BJ (cell line): Measurements from ENCODE around the gene FNDC3B. TPM values are rescaled to one million over a fixed set of nuclear protein-coding genes. Genes with fewer than 3 reads are reported as not detected.

ENCODE experiments used
- CTCF ChIA-PET: fragments of 350-600 bp; formaldehyde crosslinking; extraction: SDS; loops from one replicate; lab custom pipeline; 2021; ENCODE audit warnings: antibody characterized with exemption, inconsistent platforms; lab: Yijun Ruan, JAX
- POLR2A ChIA-PET: fragments of 300-600 bp; sonication (Branson Sonifier 250); formaldehyde crosslinking; extraction: SDS; loops from one replicate; lab custom pipeline; 2021; ENCODE audit warnings: antibody characterized with exemption; lab: Charles Lee
- DNase-seq: peaks from one replicate; pipeline ENCODE4 v3.0.0-alpha.2; 2011; ENCODE audit warnings: low read depth
- H3K27me3 ChIP-seq: 2 replicates; pipeline ENCODE4 v1.6.0; 2011; ENCODE audit warnings: low read length; ENCODE audit not compliant: control insufficient read depth, insufficient read depth
- H3K36me3 ChIP-seq: 2 replicates; pipeline ENCODE4 v1.5.1; 2011; ENCODE audit warnings: low read length; ENCODE audit not compliant: control insufficient read depth, insufficient read depth
- H3K4me3 ChIP-seq: 2 replicates; pipeline ENCODE4 v1.5.1; 2011; ENCODE audit warnings: low read depth, mild to moderate bottlenecking, control low read depth, low read length
- CTCF ChIP-seq: IDR thresholded peaks from 2 replicates; pipeline ENCODE4 v1.5.1; 2011; ENCODE audit warnings: low read depth, mild to moderate bottlenecking, control low read depth, inconsistent platforms, low read length, moderate library complexity; ENCODE audit not compliant: insufficient read depth
- polyA plus RNA-seq: library from polyadenylated mRNA; depleted of rRNA; stranded (reverse); fragments of >200 nt; gene quantifications from 2 replicates; pipeline ENCODE4 v1.2.3, GENCODE V29; 2011

Gene FNDC3B
- polyA plus RNA-seq, 1 experiment: 28.6 TPM

GRCh38 chr3:172147113-172147818 lies 107.9 kb downstream of the FNDC3B start:
- peaks cover 1% of the 10 kb centered on the region; the same call in 1 of the 2 replicates for H3K36me3 ChIP-seq
- TF ChIP-seq CTCF: no peak
- H3K27me3 ChIP-seq: no peaks in the 10 kb centered on the region
- no peak for DNase-seq
- ChIA-PET CTCF (interaction anchor here (1.2 kb wide), 1 partner anchor 39 kb away, joined by 3 read pairs; no protein-coding TSS in a partner anchor), POLR2A (no interaction called here)
- H3K4me3 ChIP-seq: no peak overlapping the region

DNA sequence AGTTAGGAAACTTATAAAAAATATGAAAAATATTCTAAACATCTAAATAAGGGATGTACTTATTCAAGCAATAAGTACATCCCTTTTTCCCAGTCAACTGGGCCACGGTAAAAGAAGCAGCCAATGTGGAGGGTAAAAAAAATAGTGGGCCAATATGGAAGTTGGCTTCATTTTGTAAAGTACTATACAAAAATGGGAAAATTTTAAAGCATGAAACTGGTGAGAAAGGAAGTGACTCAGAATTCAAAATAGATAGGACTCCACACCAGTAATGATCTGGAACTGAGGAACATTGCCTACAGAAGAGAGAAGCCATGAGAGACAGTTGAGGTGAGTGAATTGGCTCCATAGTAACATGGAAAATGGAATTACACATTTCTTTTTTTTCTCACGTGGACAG lies 108.9 kb downstream of the FNDC3B start:
- ChIA-PET CTCF (interaction anchor here (0.6 kb wide), 1 partner anchor 68 kb away, joined by 3 read pairs; no protein-coding TSS in a partner anchor), POLR2A (no interaction called here)
- no peak overlapping the region for H3K4me3 ChIP-seq
- H3K27me3 ChIP-seq: no peaks in the 10 kb centered on the region
- no peak for TF ChIP-seq CTCF
- peaks cover 1% of the 10 kb centered on the region; the same call in 1 of the 2 replicates for H3K36me3 ChIP-seq
- no peak for DNase-seq

DNA sequence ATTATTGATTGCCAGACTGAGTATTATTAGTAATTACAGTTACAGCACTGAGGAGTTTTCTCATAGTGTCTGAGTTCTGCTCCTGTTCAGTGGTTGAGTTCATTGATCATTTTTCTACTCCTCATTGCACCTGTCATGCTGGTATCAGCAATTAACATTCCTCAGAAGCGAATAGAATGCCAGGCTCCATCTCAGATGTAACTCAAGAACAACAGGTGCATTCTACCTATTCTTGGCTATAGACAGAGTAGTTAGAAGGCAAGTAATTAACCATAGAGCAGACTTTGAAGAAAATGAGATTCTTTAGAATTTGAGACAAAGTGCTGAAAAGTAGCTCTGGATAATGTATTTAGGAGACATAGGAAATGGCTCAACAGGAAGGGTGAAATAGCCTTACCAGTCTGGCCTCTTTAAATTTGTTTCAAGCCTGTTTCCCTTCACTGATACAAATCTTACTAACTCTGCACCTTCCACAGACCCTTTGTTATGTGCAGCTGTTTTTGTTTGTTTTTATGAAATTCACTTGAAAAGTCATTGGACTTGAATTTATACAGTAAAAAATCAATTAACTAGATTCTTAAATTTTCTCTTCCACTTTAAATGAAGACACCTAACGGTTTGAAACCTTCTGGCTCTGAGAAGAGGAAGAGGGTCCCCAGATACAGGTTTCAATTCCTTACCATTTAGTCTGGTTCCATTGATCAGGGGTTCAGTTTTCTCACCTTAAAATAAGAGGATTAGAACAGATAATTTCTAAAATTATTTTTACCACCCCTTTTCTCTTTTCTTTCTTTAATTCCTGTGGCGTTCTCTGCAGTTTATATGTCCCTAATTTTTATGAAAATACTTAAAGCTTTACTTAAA lies 109.6 kb downstream of the FNDC3B start:
- POLR2A ChIA-PET: no interaction called here
- Histone ChIP-seq H3K36me3 (peaks cover 1% of the 10 kb centered on the region; the same call in 1 of the 2 replicates), H3K27me3 (no peaks in the 10 kb centered on the region), H3K4me3 (no peak overlapping the region)
- DNase-seq: no peak
- CTCF ChIA-PET: interaction anchor here (0.6 kb wide), 1 partner anchor 68 kb away, joined by 3 read pairs; no protein-coding TSS in a partner anchor
- no peak for TF ChIP-seq CTCF

GRCh38 chr3:172150268-172150667 lies 110.9 kb downstream of the FNDC3B start:
- Histone ChIP-seq H3K4me3 (no peak overlapping the region), H3K27me3 (no peaks in the 10 kb centered on the region), H3K36me3 (no peaks in the 10 kb centered on the region; the same call in 1 of the 2 replicates)
- no peak for TF ChIP-seq CTCF
- CTCF ChIA-PET: interaction anchor here (1.1 kb wide), 1 partner anchor 174 kb away, joined by 3 read pairs; no protein-coding TSS in a partner anchor
- no peak for DNase-seq
- POLR2A ChIA-PET: no interaction called here
